ENCODE results near the gene PPM1N. TPM values are rescaled to one million over a fixed set of nuclear protein-coding genes. Genes with fewer than 3 reads are reported as not detected.

PPM1N gene, protein sequence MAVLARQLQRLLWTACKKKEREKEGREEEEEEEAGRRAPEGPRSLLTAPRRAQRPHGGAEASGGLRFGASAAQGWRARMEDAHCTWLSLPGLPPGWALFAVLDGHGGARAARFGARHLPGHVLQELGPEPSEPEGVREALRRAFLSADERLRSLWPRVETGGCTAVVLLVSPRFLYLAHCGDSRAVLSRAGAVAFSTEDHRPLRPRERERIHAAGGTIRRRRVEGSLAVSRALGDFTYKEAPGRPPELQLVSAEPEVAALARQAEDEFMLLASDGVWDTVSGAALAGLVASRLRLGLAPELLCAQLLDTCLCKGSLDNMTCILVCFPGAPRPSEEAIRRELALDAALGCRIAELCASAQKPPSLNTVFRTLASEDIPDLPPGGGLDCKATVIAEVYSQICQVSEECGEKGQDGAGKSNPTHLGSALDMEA
- 7.6 and 9.1 TPM in 2 replicates for polyA plus RNA-seq (2014; cell fraction: cytosol; rRNA removed)
- 13.0 and 15.0 TPM in 2 replicates for polyA plus RNA-seq (2014; cell fraction: nucleus; rRNA removed)

DNA sequence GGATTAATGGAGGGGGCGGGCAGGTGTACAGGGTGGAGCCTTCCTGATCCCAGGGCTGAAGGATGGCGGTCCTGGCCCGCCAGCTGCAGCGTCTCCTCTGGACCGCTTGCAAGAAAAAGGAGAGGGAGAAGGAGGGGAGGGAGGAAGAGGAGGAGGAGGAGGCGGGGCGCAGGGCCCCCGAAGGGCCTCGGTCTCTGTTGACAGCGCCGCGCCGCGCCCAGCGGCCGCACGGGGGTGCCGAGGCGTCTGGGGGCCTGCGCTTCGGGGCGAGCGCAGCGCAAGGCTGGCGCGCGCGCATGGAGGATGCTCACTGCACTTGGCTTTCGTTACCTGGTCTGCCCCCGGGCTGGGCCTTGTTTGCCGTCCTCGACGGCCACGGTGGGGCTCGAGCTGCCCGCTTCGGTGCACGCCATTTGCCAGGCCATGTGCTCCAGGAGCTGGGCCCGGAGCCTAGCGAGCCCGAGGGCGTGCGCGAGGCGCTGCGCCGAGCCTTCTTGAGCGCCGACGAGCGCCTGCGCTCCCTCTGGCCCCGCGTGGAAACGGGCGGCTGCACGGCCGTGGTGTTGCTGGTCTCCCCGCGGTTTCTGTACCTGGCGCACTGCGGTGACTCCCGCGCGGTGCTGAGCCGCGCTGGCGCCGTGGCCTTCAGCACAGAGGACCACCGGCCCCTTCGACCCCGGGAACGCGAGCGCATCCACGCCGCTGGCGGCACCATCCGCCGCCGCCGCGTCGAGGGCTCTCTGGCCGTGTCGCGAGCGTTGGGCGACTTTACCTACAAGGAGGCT, at the start of gene PPM1N:
TSS of gene PPM1N (plus strand) at position 33 of the 785 bp plus-strand sequence. CDS start at position 63, 30 bp downstream.
- DNase-seq (ENCODE audit: low spot score): peak; percentile 60

DNA sequence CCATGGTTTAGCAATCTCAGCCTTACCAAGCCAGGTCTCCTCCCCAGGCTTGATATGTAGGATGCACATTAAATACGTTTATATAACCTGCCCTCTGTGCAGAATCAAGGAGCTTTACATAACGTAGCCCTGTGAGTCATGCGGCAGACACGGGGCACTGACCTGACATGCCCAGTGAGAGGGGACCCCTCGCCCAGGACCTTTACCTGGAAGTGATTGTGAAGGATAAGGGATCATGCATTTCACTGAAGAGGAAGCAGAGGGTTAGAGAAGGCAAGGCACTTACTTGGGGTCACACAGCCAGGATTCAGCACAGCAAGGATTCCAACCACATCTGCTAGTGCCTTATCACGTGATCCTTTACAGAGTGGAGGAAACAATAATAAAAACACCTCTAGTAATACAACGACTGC, 49.4 kb upstream of the PPM1N start:
- no peak for DNase-seq (ENCODE audit: low spot score)

DNA sequence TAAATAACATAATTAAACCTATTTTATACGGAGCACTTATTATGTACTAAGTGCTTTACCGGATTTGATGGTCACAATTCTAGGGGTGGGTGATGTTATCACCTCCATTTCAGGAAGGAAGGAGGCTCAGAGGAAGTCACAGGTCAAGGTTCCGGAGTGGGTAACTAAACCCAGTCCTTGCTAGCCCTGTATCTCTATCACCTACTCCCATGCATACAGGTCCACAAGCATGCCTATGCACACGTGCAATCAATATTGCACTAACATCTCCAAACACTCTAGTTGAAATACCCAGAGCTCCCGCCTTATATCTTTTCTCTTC, 48.3 kb upstream of the PPM1N start:
- DNase-seq (ENCODE audit: low spot score): no peak

DNA sequence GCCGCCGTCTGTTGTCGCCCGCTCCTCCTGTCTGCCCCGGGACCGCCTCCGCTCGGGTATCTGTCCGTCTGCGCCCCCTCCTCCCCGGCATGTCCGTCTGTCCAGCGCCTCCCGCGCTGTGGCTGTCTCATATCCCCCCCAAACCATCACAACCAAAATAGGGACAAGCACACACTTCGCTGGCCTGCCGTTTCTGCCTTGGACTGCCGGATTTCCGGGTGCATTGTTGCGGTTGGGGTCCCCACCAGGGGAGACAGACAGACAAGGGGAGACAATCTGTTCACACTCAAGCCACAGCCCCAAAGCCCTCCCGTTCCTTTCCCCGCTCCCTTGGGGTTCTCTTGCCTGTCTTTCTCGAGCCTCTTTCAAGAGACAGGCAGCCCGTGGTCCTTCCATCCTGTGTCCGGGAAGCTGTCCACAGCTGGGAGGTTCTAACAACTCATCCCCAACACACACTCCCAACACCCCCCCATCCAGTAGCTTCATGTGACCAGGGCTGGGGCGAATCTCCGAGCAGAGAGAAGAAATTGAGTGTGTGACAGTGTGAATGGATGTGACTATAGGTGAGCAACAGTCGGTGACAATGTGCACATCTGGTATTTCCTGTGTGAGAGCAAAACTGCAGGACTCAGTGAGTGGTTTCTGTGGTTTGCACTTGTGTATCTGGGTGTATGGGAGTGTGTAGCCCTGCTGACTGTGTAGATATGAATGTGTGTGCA, 47.0 kb upstream of the PPM1N start:
- no peak for DNase-seq (ENCODE audit: low spot score)

DNA sequence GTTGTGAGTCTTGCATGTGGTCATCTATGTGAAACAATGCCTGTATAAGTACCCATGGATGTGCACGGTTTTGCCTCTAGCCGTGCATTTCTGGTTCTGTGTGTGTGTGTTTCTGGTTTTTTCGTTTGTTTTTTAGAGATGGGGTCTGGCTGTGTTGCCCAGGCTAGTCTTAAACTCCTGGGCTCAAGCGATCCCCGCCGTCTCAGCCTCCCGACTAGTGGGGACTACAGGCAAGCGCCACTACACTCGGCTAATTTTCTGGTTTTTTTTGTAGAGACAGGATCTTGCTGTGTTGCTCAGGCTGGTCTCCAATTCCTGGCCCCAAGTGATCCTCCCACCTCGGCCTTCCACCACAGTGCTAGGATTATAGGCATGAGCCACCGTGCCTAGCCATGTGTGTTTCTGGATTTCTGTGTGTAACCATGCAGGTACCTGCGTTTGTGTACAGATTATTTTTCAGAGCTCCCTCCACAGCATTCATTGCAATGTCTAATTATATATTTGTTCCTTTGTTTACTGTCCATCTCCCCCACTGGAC, 46.3 kb upstream of the PPM1N start:
- DNase-seq (ENCODE audit: low spot score): no peak

DNA sequence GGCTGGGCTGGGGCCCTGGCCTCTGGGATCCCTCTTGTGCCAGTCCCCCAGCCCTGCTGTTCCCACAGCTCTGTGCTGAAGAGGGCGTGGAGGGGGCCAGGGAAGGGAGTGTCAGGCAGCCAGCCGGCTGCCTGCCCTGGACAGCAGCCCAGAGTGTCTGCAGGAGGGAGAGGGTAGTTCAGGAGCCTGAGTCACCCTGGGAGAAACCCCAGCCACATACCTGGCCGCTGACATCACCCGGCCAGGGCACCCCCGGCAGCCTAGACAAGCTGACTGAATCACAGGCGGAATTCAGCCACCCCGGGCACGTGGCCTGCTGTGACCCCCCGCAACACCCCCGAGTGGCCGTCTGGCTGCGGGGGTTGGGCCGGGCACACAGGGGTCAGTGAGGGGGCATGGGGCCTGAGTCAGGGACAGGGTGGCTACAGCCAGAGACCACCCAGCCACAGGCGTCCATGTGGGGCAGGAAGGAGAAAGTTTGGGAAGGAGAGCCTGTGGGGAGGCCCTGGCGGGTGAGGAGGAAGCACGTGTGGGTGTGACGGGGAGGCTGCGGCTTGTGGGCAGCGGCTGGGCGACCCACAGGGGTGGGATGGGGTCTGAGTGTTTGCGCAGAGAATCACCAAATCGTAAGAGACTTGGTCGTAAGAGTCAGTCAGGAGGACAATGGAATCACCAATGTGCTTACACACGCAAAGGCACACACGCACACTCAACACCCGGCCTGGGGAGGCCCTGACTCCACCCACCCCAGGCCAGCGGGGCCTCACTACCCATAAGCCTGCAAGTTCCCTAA, 42.3 kb upstream of the PPM1N start:
- no peak for DNase-seq (ENCODE audit: low spot score)

DNA sequence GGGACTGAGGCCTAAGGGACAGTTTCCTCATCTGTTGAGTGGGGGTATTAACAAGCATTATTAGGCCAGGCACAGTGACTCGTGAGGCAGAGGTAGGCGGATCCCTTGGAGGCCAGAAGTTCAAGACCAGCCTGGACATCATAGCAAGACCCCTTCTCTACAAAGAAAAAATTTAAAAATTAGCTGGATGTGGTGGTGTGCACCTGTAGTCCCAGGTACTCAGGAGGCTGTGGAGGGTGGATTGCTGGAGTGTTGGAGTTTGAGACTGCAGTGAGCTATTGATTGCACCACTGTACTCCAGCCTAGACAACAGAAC, 41.8 kb upstream of the PPM1N start:
- DNase-seq (ENCODE audit: low spot score): no peak

DNA sequence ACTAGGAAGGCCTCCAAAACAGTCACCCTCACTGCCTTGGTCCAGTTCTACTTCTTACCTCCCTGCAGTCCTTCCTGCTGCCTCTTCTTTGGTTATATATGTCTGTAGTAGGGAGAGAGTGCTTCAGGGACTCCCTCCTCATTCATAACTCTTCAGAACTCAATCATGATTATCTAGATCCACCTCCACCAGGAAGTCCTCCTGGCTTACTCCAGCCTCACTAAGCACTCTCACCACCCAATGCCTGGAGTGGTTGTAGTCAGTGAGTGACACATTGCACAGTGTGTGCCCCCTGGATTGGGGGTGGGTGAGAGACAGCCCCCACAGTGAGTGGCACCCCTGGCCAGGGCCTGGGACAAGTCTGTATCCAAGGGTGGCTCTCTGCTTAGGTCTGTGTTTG, 40.5 kb upstream of the PPM1N start:
- DNase-seq (ENCODE audit: low spot score): no peak

DNA sequence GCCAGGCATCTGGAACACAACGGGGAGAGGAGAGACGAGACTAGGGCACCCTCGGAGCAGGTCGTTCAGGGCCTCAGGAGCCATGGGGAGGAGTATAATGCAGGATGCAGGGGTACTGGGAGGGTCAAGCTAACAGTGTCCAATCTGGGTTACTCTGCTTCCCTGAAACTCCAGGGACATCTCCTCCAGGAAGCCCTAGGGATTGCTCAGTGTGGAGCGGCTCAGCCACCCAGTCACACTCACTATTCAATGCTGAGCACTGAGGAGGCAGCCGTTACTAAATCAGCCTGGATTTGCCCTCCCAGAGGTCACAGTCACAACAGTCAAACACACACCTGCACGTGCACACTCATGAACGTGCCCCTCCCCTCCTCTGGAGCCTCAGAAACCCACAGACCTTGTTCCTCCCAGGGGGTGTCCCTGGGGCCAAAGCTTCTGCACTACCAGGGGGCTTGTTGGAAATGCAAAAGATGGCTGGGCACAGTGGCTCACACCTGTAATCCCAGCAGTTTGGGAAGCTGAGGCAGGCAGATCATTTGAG, 37.4 kb upstream of the PPM1N start:
- DNase-seq (ENCODE audit: low spot score): no peak

DNA sequence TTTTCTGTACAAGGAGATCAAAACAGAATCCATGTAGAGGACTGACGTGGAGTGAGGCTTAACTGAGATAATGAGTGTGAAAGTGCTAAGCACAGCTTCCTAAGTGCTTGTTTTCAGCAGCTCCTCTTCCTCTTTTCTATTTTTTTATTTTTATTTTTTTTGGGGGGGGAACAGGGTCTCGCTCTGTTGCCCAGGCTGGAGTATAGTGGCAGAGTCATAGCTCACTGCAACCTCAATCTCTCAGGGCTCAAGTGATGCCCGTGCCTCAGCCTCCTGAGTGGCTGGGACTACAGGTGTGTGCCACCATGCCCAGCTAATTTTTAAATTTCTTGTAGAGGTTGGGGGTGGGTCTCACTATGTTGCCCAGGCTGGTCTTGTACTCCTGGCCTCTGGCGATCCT, 36.1 kb upstream of the PPM1N start:
- DNase-seq (ENCODE audit: low spot score): no peak

DNA sequence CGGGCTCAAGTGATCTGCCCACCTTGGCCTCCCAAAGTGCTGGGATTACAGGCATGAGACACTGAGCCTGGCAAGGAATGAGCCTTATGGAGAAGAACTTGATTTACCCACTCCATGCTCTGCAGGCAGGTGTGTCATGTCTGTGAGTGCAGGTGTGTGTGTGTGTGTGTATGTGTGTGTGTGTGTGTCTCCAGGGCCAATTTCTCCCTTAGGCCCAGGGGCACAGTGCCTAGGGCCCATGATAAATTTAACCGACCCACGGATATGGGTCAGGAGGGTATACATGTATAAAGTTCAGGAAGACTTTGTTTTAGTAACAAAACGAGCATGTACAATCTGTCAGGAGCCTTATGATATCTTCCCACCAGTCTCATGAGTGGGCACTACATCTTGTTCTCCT, 35.0 kb upstream of the PPM1N start:
- DNase-seq (ENCODE audit: low spot score): no peak

DNA sequence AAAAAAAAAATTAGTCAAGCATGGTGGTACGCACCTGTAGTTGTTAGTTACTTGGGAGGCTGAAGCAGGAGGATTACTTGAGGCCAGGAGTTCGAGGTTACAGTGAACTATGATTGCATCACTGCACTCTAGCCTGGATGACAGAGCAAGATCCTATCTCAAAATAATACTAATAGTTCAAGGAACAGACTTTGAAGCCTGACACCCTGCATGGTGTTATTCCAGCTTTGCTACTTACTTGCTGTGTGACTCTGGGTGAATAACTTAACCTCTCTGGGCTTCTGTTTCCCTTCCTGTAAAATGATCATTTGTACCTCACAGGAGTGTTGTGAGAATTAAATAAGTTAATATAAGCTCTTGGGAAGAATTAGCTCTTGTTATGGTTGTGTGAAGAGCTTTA, 34.0 kb upstream of the PPM1N start:
- DNase-seq (ENCODE audit: low spot score): no peak

DNA sequence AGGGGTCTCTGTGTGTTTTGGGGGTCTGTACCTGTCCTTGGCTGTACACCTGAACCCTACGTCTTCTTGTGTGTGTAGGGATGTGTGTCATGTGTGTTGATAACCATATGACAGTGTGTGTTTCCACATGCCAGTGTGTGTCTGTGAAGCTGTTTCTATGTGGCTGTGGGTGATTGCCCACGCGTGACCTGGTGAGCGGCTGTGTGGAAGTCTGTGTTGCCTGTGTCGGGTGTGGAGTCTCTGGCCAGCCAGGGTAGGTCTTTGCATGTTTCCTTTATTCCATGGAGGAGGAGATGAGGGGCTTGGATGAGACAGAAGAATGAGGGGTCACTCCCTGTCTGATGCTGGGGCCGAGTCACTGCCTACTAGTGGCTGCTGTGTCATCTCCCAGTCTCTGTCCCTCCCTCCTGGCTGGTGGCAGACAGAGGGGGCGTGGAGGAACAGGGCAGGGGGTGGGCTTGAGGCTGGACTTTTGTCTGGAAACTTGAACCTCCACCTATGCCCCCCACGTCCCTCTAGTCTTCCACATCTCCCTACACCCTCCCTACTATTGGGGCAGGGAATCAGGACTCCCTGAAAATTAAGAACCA, 33.3 kb upstream of the PPM1N start:
- DNase-seq (ENCODE audit: low spot score): no peak

DNA sequence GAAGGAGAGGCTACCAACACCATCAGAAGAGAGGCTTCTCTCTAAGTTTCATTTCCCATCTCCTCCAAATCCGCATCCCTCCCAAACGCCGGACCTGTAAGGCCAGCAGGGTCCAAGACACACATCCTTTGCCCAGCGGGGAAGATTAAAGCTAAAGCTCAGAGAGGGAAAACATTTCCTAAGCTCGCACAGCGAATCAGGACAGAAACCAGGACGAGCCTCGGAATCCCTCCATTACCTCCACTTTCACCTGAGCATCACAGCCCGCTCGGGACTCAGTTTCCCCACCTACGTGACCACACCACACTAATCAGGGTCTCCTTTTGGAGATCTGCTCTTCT, 31.2 kb upstream of the PPM1N start:
- no peak for DNase-seq (ENCODE audit: low spot score)

DNA sequence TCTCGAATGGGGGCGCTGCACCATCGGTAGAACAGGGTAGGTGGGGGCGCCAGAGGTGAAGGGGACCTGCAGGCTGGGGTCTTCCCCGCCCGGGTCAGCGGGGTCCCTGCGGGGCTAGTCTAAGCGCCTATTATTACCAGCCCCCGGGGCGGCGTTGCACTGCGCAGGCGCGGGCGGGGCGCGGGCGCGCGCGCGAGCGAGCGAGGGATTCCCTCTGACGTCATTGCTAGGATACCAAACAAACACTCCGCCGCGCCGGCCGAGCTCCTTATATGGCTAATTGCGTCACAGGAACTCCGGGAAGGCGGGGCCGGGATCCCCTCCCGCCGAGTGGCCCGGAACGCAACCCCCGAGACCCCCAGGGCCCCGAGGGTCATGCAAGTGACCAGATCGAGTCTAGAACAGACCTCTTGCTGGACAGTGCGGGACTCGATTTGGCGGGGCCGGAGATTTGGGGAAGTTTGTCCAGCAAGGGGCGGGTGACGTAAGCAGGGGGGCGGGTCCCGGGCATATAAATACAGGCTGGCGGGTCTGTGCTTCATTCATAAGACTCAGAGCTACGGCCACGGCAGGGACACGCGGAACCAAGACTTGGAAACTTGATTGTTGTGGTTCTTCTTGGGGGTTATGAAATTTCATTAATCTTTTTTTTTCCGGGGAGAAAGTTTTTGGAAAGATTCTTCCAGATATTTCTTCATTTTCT, 30.6 kb upstream of the PPM1N start, which contains the start of gene FOSB:
TSS of gene FOSB (plus strand) at position 541 of the 703 bp plus-strand sequence. CDS start 591 bp downstream, outside the sequence.
- peak; percentile 92 for DNase-seq (ENCODE audit: low spot score)

DNA sequence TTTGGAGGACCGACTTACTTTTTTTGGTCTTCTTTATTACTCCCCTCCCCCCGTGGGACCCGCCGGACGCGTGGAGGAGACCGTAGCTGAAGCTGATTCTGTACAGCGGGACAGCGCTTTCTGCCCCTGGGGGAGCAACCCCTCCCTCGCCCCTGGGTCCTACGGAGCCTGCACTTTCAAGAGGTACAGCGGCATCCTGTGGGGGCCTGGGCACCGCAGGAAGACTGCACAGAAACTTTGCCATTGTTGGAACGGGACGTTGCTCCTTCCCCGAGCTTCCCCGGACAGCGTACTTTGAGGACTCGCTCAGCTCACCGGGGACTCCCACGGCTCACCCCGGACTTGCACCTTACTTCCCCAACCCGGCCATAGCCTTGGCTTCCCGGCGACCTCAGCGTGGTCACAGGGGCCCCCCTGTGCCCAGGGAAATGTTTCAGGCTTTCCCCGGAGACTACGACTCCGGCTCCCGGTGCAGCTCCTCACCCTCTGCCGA, 30.0 kb upstream of the PPM1N start:
- DNase-seq (ENCODE audit: low spot score): no peak

DNA sequence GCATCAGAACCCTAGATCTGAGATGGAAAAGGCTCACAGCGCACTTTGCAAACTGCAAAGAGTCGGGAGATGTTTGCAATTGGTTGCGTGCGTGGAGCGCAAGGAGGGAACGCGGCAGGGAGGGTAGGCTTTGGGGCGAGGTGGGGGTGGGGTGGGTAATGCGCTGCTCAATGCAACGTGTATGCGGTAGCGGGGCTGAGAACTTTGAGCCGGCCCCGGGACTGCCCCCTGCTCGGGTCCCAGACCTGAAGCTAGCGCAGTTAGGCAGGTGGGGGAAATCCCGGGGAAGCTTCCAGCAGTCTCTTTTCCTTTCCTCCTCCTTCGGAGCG, 29.5 kb upstream of the PPM1N start:
- no peak for DNase-seq (ENCODE audit: low spot score)

DNA sequence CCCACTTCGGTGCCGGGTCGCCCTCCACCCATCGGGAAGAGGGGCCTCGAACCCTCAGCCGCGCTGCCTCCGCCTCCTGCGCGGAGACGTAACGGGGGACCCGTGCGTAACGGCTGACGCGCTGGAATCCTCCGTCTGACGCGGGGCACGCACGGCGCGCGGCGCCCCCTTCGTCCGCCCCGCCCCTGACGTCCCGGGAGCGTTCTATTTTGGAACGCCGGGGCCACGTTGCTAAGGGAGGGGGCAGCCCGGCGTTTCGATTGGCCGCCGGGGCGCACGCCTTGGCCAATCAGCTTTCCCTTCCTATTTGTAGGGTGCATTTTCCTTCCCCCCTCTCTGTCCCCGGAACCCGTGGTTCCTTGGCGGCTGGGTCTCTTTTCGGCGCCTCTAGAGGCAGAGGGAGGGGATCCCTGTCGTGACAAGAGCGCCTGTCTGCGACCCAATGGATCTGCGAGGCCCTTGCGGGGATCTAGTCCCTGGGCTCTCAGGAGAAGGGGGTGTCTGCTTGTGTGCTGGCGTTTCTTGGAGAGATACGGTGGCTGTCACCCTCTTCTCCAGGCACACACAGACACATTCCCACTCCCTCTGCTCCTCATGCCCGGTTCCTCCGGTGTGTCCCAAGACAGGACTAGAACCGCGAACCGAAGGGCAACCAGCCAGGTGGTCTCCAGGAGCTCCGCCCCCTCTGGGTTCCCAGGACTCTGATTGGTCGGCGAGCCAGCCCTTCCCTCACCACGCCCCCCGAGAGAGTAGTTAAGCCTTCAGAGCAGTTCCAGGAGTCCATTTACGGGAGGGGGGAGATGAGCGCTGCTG, 28.9 kb upstream of the PPM1N start:
- DNase-seq (ENCODE audit: low spot score): peak; percentile 89
